AG04450 (cell line): ENCODE measurements around the gene USP10. TPM values are rescaled to one million over a fixed set of nuclear protein-coding genes. Genes with fewer than 3 reads are reported as not detected.

Source experiments
- CTCF ChIA-PET: fragments of 300-600, 350-600 bp; formaldehyde crosslinking; extraction: SDS; loops from one replicate; lab custom pipeline; 2022; ENCODE audit warnings: antibody characterized with exemption, inconsistent platforms; lab: Charles Lee
- POLR2A ChIA-PET: fragments of 350-600 bp; formaldehyde crosslinking; extraction: SDS; loops from one replicate; lab custom pipeline; 2021; ENCODE audit warnings: antibody characterized with exemption, inconsistent platforms; lab: Yijun Ruan, JAX
- DNase-seq: peaks from one replicate; pipeline ENCODE4 v3.0.0-alpha.2; 2011; ENCODE audit warnings: low read depth, low spot score
- H3K27ac ChIP-seq: one replicate; pipeline ENCODE4 v1.5.1; 2012; ENCODE audit warnings: low read depth, low read length, control low read depth
- H3K27me3 ChIP-seq: one replicate; pipeline ENCODE4 v1.6.0; 2012; ENCODE audit warnings: low read length; ENCODE audit not compliant: control insufficient read depth, insufficient read depth
- H3K4me3 ChIP-seq: 2 replicates; pipeline ENCODE4 v1.5.1; 2011; ENCODE audit warnings: mild to moderate bottlenecking, low read depth, low read length, control low read depth
- H3K9me3 ChIP-seq: 2 replicates; pipeline ENCODE4 v1.5.1; 2012; ENCODE audit warnings: low read length; ENCODE audit not compliant: control insufficient read depth, insufficient read depth
- CTCF ChIP-seq: IDR thresholded peaks from 2 replicates; pipeline ENCODE4 v1.5.1; 2011; ENCODE audit warnings: low read depth, low read length, control low read depth, inconsistent platforms
- polyA plus RNA-seq: library from polyadenylated mRNA; depleted of rRNA; stranded (reverse); fragments of >200 nt; gene quantifications from 2 replicates; pipeline ENCODE4 v1.2.3, GENCODE V29; 2011

The USP10 gene
- polyA plus RNA-seq, 1 experiment = 54.9 TPM

GRCh38 chr16:84794626-84795025, 94.8 kb downstream of the USP10 start:
- CTCF ChIA-PET = no interaction called here
- peak overlapping the region; percentile 97 for H3K27ac ChIP-seq

GRCh38 chr16:84795329-84796053, 95.7 kb downstream of the USP10 start:
- peak; percentile 96 for DNase-seq
- H3K9me3 ChIP-seq = no peaks in the 10 kb centered on the region; the same call in 1 of the 2 replicates
- peak overlapping the region; percentile 39 for H3K4me3 ChIP-seq
- ChIA-PET POLR2A (interaction anchor here (0.6 to 7.2 kb wide), 4 partner anchors 10 to 243 kb away, joined by 4 to 38 read pairs (median 7); partner anchors contain the start of gene CRISPLD2), CTCF (interaction anchor here (1.1 kb wide), 1 partner anchor 41 kb away, joined by 4 read pairs; no protein-coding TSS in a partner anchor)
- H3K27me3 ChIP-seq = no peaks in the 10 kb centered on the region
- peak overlapping the region; percentile 97 for H3K27ac ChIP-seq
- TF ChIP-seq CTCF = no peak

More at GRCh38 chr16:84794626-84795025, 94.8 kb downstream of the USP10 start:
- no peaks in the 10 kb centered on the region; the same call in 1 of the 2 replicates for H3K9me3 ChIP-seq
- no peak for TF ChIP-seq CTCF
- H3K4me3 ChIP-seq = no peak overlapping the region; the same call in 1 of the 2 replicates
- H3K27me3 ChIP-seq = no peaks in the 10 kb centered on the region
- POLR2A ChIA-PET = interaction anchor here (7.2 kb wide), 1 partner anchor 26 kb away, joined by 38 read pairs; the partner anchor contains the start of gene CRISPLD2
- DNase-seq = no peak

- POLR2A ChIA-PET = interaction anchor here (7.2 kb wide), 1 partner anchor 20 kb away, joined by 38 read pairs; the partner anchor contains the start of gene CRISPLD2
- Histone ChIP-seq H3K9me3 (peaks cover 4% of the 10 kb centered on the region), H3K27me3 (no peaks in the 10 kb centered on the region), H3K27ac (no peak overlapping the region), H3K4me3 (no peak overlapping the region)
- CTCF ChIA-PET = no interaction called here
- no peak for DNase-seq
- no peak for TF ChIP-seq CTCF
These were observed 100.6 kb downstream of the USP10 start for GRCh38 chr16:84800158-84800978.

- CTCF ChIA-PET = no interaction called here
These were observed 103.3 kb downstream of the USP10 start for GRCh38 chr16:84803146-84803545.

More at GRCh38 chr16:84803146-84803545, 103.3 kb downstream of the USP10 start:
- Histone ChIP-seq H3K9me3 (peaks cover 4% of the 10 kb centered on the region), H3K27me3 (no peaks in the 10 kb centered on the region), H3K4me3 (no peak overlapping the region), H3K27ac (no peak overlapping the region)
- TF ChIP-seq CTCF = no peak
- DNase-seq = no peak
- POLR2A ChIA-PET = interaction anchor here (0.7 to 0.8 kb wide), 2 partner anchors 17 to 1834 kb away, joined by 3 read pairs; partner anchors contain the start of gene CRISPLD2
